Glomerular visceral epithelial cell (primary cell): ENCODE data around the gene C19orf85.
A peak's percentile ranks its signal among the peaks of the same experiment; 100 is the strongest.

Source experiments
- DNase-seq: peaks from one replicate; pipeline ENCODE4 v3.0.0-alpha.2; 2016; ENCODE audit errors: extremely low spot score

The C19orf85 gene

DNA sequence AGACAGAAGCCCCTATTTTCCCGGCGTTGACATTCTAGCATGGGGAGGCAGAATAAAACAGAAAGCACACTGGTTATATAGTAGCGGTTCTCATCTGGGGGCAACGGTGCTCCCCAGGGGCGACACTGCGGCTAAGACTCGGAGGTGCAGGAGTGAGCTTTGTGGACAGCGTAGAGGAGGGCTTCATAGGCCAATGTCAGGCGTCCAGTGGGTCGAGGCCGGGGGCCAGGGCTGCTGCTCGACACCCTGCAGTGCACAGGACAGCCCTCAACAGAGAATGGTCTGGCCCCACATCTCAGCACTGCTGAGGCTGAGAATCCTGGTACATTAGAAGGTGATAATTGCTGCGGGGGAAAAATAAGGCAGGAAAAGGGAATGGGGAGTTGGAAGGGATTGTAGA is 13.4 kb upstream of the C19orf85 start:
- no peak for DNase-seq

DNA sequence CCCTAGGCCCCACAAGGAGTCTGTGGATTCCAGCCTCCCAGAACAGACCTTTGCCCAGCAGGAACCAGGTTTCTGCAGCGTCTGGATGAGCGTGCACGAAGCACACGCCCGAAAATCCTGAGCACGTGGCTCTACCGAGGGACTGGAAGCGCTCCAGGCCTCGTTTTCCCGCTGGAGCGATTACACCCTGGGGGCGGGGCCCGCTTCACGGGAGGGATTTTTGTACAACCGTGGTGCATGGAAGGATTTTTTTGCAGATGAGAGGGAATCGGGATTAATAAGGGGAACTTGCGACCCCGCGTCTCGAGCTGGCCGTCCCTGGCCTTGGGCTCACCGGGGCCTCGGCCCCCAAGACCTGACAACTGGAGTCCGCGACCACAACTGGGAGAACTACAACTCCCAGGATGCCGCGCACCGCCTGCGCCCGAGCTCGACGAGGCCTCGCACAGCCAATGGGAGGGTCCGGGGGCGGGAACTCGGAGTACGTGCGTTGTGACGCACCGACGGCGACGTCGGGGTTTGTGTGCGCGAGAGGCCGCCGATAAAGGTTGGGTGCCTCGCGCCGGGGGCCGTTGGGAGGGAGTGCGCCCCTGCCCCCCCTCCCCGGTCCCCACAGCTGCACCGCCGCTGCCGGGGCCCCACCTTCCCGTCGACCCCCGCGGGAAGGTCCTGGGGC is 11.7 kb upstream of the C19orf85 start, which contains the start of gene ZNF628:
Gene ZNF628, plus strand, starts transcription at position 518 of the 676 bp plus-strand sequence. CDS start 3,294 bp downstream, outside the sequence.
- DNase-seq = peak; percentile 97

DNA sequence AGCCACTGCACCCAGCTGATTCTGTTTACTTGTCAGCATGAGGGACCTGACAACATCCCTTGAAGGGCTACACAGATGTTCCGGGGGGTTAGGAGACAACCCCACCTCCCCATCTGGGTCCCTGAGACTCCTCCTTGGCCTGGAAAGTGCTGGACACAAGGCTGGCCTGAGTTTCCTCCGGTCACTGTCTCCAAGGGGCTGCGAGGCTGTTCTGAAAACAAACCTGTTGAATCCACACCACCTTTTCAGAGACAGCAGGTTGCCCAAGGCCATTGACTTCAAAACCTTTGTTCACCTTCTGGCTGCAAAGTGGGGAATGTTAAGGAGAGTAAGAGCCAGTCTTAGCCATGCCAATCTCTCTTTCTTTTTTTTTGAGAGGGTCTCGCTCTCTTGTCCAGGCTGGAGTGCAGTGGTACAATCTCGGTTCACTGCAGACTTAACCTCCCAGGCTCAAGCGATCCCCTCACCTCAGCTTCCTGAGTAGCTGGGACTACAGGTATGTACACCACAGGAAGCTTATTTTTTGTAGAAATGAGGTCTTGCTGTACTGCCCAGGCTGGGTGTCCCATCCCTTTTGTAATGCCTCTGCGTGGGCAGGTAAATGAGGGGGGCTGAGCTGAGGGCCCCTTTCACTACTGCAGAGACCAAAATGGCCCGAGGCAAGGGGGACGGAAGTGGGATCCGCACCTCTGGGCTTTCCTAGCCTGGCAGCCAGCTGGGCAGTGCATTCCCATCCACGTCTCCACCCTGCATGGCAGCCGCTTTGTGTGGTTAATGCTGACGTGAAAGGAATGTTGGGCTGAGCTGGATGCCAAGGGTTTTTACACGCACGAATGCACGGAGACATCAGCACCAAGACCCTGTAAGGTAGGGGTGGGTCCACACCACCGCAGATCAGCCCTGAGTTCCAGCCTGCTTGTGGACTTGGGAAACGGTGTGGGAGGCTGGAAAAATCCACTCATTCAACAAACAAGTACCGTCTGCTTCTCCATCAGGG is 10.0 kb upstream of the C19orf85 start:
- DNase-seq = peak; percentile 98

DNA sequence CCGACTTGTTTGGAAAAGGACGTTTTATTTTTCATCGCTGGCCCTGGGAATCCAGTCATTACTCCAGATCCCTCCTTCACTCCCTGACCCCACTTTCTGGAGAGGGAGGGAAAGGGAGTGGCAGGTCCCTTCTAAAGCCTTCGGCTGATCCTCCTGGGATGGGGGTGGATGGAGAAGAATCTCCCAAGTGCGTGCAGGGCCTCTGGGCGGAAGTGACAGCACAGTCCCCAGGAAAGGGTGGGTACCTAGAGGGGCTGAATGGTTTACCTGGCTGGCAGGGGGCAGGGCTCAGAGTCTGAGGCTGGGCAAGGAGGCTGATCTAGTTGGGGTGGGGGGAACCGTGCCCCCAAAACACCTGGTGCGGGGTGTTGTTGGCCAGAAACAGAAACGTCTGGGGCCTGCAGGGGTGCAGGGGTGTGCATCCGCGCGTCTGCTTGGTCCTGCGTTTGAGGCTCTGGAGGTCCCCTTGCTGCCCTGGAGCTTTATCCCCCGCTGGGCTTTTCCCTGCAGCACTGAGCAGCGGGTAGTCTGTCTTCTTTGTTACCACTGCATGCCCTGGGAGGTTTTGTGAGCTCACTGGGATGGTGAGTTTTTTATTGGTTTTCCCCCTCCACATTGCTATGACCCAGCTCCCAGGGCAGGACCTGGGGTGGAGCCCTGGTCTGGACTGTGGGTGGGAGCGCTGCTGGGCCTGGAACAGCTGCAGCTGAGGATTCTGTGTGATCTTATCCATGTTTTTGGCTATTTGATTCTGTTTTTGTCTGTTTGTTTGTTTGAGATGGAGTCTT is 8.9 kb upstream of the C19orf85 start:
- peak; percentile 80 for DNase-seq

DNA sequence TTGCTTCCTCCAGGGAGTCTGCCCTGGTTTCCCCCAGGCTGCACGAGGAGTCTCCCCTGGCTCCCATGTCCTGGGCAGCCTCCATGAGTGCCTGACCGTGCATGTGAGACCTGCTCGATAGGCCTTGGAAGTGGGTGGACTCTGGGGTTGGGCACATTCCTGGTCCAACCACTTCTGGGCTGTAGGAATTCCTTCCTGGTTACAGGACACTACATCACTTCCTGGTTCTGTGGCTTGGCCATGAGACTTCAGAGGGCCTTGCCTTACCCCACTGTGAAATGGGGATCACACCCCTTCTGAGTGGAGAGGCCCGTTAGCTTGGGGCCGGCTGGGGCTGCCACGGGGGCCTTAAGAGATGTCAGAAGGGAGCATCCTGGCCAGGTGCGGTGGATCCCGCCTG is 7.9 kb upstream of the C19orf85 start:
- peak; percentile 84 for DNase-seq

GRCh38 chr19:55471266-55471665 is 6.7 kb upstream of the C19orf85 start:
- no peak for DNase-seq

- no peak for DNase-seq
Measured at GRCh38 chr19:55468054-55468393, 3.5 kb upstream of the C19orf85 start.

DNA sequence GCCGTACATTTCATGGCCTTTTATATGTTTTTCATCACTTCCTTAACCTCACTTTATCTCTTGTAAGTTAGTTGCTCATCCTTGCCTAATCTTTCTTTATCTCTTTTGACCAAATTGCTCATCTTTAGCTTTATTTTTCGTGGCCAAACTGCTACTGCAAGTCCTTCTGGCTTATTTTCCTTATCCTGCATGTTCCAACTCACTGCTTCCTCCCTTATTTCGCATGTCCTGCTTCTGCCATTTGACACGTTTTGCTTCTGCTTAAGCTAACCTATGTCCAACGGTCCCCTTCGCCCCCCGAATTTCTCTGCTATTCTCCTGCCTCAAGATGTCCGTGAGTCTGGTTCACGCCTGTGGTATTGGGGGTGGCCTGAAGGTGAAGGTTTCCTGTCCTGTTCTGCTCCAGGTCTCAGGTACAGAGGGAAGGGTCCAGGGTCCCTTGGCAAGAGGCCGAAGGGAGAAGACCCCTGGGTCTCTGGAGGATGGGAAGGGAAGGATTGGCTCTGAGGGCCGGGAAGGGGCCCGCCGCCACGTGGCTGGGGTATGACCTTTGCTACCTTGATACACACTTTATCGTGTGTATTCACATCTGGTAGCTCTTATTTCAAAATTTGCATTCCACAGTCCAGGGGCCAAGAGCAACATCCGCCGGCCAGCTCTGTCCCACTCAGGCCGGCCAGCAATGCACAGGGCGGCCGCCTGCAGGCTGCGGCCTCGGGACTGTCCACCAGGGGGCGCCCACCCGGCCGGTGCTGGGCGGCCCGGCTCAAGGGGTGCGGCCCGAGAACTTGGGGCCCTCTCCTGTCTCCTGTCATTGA is 2.9 kb upstream of the C19orf85 start:
- peak; percentile 68 for DNase-seq

DNA sequence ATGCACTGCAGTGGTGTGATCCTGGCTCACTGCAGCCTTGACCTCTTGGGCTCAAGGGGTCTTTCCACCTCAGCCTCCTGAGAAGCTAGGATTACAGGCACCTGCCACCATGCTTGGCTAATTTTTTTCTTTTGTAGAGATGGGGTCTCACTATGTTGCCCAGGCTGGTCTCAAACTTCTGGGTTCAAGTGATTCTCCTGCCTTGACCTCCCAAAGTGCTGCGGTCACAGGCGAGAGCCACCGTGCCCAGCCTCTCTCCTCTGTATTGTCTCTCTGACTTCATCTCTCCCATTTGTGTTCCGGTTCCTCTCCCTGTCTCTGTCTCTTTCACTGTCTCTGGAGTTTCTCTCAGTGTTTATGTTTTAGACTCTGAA is 1.7 kb upstream of the C19orf85 start:
- no peak for DNase-seq

DNA sequence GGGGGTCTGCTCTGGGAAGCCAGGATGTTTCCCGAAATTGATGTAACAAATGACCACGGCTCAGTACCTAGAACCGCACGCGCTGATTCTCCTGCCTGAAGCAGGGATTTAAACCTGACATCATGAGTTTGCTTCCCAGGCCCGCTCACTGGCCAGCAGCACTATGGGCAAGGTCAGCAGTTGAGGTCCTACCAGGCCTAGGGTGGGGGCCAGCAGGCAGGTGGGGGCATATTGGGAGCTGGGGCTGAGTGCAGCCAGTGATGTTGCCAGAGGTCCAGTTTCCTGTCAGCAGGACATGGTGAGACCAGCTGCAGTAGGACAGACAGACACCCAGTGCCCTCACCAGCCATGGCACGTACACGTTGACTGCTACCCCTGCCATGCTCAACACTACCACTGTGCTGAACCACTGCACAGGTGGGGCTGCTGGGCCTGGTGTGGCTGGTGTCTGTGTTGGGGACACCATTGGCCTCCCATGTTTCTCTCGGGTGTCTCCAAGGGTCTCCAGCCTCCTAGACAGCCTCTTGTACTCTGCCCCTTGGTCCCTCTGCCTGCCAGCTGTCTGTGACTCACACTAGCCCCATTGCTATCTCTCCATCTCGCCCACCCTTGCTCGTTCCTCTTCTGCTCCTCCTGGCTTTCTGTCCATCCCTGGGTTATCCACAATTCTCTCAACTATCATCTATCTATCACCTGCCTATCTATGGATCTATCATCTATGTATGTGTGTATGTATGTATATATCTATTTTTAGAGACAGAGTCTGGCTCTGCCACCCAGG is 1.1 kb upstream of the C19orf85 start:
- DNase-seq = no peak

- no peak for DNase-seq
Measured at GRCh38 chr19:55464039-55464661, 401 bp downstream of the C19orf85 start.

DNA sequence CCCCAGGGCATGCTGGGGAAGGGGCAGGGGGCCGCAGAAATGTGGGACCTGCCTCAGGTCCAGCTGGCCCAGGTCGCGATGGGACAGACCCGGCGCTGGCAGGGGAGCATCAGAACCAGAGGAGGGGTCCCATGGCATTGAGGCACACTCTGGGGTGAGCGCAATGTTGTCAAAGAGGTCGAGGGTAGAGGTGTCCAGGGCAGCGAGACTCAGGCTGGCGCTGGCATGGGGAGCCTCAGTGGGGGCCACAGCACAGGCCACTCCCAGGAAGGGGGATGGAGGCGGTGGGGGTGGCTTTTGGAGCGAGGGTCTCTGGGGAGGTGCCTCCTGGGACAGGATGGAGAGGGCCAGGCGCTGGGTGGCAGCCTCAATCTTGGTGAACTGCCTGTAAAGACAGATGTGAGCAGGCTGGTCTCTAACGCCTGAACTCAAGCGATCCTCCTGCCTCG is 944 bp downstream of the C19orf85 start:
- no peak for DNase-seq

- DNase-seq = no peak
Measured at GRCh38 chr19:55462722-55463121, 1.8 kb downstream of the C19orf85 start.

DNA sequence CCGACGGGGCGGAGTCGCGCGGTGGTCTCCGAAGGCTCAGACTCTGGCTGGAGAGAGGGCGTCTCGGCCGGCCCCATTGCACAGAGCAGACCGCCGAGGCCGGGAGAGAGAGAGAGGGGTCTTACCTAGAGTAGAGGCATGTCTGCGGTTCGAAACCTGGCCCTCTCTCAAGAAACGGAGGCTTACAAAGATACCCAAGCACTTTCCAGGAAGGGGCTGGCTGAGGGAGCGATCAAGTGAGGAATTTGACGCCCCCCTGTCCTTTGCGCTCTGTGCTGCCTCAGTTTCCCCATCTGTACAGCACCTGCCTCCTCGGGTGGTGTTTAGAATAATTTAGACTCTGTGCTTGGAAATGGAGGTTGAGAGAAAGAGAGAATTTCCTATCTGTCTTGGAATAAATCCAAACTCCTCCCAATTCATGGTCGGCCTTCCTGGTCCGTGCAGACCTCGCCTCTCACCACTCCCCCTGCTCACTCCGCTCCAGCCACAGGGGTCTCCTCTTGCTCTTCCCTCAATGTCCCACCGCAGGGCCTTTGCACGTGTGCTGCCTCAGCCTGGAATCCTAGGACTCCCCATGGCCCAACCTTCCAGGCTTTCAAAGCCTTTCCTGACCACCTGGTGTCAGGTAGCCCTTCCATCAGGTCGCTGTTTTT is 2.5 kb downstream of the C19orf85 start:
- no peak for DNase-seq

GRCh38 chr19:55461259-55461973 is 3.1 kb downstream of the C19orf85 start, which contains the start of gene ISOC2:
Gene ISOC2, minus strand, starts transcription at chr19:55461642. Its CDS starts 5,156 bp downstream, at chr19:55456486.
- DNase-seq = peak; percentile 100

DNA sequence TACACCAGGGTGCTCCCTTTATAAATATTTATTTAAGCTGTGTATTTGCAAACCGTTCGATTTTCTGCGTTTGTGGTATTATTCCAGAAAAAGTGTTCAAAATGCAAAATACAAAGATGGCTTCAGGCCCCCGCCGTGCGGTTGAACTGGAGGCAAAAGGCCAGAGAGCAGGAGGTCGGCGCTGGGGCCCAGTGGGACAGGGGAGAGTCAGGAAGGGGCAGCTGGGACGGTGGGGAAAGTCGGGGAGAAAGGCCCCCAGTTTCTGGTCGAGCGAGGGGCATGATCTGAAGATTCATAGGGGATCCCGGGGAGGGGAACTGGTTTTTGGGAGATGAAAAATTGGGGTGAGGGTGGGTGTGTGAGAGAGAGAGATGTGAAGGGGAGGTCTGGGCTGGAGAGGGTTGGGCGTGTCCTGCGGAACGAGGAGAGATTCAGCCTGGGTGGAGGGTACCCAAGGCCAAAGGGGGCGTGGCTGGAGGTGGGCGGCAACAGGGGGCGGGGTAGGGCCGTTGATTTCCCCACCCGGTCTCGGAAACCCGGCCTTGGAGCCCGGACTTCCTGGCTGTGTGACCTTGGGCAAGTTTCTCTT is 3.8 kb downstream of the C19orf85 start:
- DNase-seq = peak; percentile 81

DNA sequence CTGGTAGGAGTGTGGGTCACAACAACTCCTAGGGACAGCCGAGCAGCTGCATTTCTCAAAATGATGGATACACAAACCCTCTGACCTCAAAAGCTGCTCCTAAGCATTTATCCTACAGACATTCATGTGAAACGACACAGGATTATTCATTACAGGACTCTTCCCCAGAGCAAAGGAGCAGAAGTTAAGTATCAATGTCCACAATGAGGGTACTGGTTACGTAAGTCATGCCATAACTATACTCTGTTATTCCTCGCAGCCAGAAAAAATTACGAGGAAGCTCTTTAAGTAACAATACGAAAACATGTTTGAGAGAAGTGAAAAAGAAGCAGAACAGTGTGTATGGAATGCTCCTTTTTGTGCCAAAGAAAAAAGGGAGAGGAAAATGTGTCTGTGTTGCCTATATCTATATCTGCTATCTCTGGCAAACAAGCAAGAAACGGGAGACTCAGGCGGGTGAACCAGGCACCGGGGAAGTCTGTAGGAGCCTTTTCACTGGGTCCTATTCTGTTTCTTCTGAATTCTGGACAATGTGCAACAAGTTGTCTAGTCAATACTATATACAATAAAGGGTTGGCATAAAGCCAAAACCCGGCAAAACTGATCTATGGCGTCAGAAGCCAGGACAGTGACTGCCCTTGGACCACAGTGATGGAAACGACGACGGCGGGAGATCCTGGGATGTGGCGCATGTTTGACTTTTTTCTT is 4.4 kb downstream of the C19orf85 start:
- no peak for DNase-seq

DNA sequence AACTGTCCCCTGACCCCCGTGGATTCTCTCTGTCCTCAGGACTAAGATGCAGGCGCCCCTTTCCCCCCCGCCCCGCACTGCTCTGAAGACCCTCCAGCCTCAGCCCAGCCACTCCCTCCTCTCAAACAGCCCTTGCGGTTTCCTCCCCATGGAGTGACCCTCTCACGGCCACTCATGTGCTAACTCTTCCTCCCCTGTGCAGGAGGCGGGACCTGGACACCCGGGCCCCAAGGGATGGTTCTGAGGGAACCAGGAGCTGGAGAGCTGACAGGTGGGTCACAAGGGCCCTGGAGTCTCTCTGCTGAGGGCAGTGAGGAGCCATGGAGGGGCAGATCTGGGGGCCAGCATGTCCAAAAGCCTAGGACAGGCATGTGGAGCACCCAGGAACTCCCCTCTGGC is 5.0 kb downstream of the C19orf85 start:
- DNase-seq = no peak
